Activated CD4-positive, alpha-beta T cell treated with anti-CD3 and anti-CD28 coated beads, Interleukin-2, amount 50 U/mL, for 48 hours (primary cell): Measurements from ENCODE around the gene ANKFN1.

ENCODE experiments used
- DNase-seq, 2 experiments: peaks; one replicate each; pipeline ENCODE4 v3.0.0-alpha.2; 2020

ANKFN1 gene

GRCh38 chr17:56510554-56511342 is 357.5 kb downstream of the ANKFN1 start:
- DNase-seq: no peak

GRCh38 chr17:56514264-56514663 is 361.0 kb downstream of the ANKFN1 start:
- no peak for DNase-seq

GRCh38 chr17:56514899-56515298 is 361.6 kb downstream of the ANKFN1 start:
- no peak for DNase-seq

- no peak for DNase-seq
Observed at GRCh38 chr17:56521414-56522141, 368.3 kb downstream of the ANKFN1 start.

GRCh38 chr17:56523042-56523441 is 369.8 kb downstream of the ANKFN1 start:
- DNase-seq: no peak

GRCh38 chr17:56528696-56529095 is 375.4 kb downstream of the ANKFN1 start:
- no peak for DNase-seq

GRCh38 chr17:56532926-56533325 is 379.7 kb downstream of the ANKFN1 start:
- no peak for DNase-seq

- DNase-seq: no peak
Observed at GRCh38 chr17:56536766-56537165, 383.5 kb downstream of the ANKFN1 start.

- no peak for DNase-seq
Observed at GRCh38 chr17:56540836-56541235, 387.6 kb downstream of the ANKFN1 start.

- no peak for DNase-seq
Observed at GRCh38 chr17:56543280-56543679, 390.0 kb downstream of the ANKFN1 start.

GRCh38 chr17:56545106-56545505 is 391.8 kb downstream of the ANKFN1 start:
- DNase-seq: no peak

- DNase-seq: no peak
Observed at GRCh38 chr17:56545930-56546329, 392.7 kb downstream of the ANKFN1 start.

GRCh38 chr17:56548661-56549060 is 395.4 kb downstream of the ANKFN1 start:
- DNase-seq: no peak

GRCh38 chr17:56549501-56549900 is 396.2 kb downstream of the ANKFN1 start:
- DNase-seq: no peak

GRCh38 chr17:56557682-56558081 is 404.4 kb downstream of the ANKFN1 start:
- no peak for DNase-seq

- no peak for DNase-seq
Observed at GRCh38 chr17:56558088-56558487, 404.8 kb downstream of the ANKFN1 start.
